ENCODE data around the gene DNAJC24. TPM values are rescaled to one million over a fixed set of nuclear protein-coding genes. Genes with fewer than 3 reads are reported as not detected.
"Not testable (repeated sequence)": the region's sequence is repeated elsewhere in the genome, so short reads cannot be mapped to it uniquely, and the experiment has no call there.

The DNAJC24 gene, protein sequence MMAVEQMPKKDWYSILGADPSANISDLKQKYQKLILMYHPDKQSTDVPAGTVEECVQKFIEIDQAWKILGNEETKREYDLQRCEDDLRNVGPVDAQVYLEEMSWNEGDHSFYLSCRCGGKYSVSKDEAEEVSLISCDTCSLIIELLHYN
- total RNA-seq: 8.7 and 13.8 TPM in 2 replicates

DNA sequence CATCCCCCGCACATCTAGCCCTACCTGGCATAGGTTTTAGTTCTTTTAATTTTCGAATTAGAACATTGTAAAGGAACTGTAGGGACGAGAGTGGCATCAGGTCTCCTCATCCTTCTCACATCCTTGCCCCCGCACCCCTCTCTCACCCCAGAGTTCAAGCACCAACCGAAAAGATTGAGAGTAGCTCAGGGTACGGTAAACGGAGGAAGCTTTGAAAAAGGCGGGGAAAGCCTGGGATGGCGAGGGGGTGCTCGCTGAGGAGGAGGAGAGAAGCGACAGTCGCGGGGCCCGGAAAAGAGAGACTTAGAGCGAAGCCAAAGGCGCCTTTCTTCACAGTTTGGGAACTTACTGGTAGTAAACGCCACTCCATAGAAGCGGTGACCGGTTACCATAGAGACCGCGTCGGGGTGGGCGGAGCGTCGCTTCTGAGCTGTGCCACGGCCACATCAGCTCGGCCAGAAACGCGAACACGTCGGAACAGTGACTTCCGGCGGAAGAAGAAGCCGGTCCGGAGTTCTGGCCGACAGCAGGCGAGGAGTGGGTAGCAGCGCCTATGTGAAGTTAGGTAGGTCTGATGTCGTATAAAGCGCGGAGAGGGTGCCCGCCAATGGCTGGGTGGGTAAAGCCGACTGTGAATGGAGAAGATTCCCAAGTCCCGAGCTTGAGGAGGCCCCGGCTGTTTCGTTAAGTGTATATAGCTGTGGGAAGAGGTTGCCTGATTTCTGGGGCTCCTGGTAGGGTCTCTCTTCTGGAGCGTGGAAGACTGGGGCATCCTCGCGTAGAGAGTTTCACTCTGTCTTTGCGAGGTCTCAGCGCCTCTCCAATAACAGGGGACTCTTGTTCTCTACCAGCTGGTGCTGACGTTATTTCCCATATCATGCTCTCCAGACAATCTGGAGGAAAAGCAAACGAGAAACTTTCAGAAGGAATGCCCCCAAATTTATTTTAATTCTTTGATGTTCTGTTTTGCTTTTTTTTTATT is at the start of gene DNAJC24, which contains the start of gene DCDC1:
TSS of gene DNAJC24 (plus strand) at position 513 of the 982 bp plus-strand sequence. CDS start 889 bp downstream, outside the sequence.
TSS of gene DCDC1 (minus strand) at position 392 of the 982 bp plus-strand sequence. CDS start 41,459 bp downstream, outside the sequence.
- peak; percentile 64 for DNase-seq (ENCODE audit: extremely low read depth, low read depth, low spot score)

GRCh38 chr11:31321494-31321893 is 48.2 kb upstream of the DNAJC24 start:
- not testable (repeated sequence) for DNase-seq (ENCODE audit: extremely low read depth, low read depth, low spot score)

- no peak for DNase-seq (ENCODE audit: extremely low read depth, low read depth, low spot score)
Observed at GRCh38 chr11:31323145-31323544, 46.5 kb upstream of the DNAJC24 start.

GRCh38 chr11:31325160-31325559 is 44.5 kb upstream of the DNAJC24 start:
- no peak for DNase-seq (ENCODE audit: extremely low read depth, low read depth, low spot score)

GRCh38 chr11:31326470-31327148 is 43.1 kb upstream of the DNAJC24 start:
- no peak for DNase-seq (ENCODE audit: extremely low read depth, low read depth, low spot score)

GRCh38 chr11:31327417-31327816 is 42.2 kb upstream of the DNAJC24 start:
- DNase-seq (ENCODE audit: extremely low read depth, low read depth, low spot score): no peak

GRCh38 chr11:31328697-31329096 is 41.0 kb upstream of the DNAJC24 start:
- no peak for DNase-seq (ENCODE audit: extremely low read depth, low read depth, low spot score)

DNA sequence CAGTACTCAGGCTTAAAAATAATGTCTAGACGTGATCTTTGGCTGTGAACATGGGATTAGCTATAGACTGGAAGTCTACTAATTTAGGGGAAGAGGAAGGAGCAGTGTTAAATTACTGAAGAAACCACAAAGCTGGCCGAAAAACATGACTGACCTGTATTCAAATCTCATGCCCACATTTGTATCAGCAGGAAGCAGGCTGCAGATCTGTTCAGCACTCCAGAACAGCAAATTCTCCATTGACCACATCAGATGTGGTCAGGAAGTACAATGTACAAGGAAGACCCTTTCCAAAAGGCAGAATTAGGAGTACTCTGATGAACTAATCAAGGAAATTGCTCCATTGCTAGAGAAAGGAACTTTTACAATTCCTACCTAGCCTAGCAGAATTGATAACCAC is 31.9 kb upstream of the DNAJC24 start:
- no peak for DNase-seq (ENCODE audit: extremely low read depth, low read depth, low spot score)

GRCh38 chr11:31340903-31341572 is 28.6 kb upstream of the DNAJC24 start:
- no peak for DNase-seq (ENCODE audit: extremely low read depth, low read depth, low spot score)

GRCh38 chr11:31351168-31351567 is 18.5 kb upstream of the DNAJC24 start:
- DNase-seq (ENCODE audit: extremely low read depth, low read depth, low spot score): no peak

DNA sequence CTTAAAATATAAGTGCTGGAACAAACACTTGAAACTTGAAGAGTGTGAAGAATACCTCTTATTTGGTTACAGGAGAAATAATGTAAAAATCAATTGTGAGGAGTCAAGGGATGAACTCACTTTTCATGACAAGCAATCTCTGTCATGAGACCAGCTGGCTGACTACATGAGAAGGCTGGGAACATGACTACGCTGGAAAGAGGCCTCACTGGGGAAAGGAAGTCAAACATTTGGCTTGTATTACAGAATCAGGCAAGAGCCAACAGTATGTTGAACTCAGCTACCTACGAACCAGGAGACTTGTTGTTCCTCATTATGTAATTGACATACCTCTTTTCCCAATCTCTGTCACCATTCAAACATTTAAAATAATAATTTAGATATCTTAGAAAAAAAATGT is 14.5 kb upstream of the DNAJC24 start:
- no peak for DNase-seq (ENCODE audit: extremely low read depth, low read depth, low spot score)

DNA sequence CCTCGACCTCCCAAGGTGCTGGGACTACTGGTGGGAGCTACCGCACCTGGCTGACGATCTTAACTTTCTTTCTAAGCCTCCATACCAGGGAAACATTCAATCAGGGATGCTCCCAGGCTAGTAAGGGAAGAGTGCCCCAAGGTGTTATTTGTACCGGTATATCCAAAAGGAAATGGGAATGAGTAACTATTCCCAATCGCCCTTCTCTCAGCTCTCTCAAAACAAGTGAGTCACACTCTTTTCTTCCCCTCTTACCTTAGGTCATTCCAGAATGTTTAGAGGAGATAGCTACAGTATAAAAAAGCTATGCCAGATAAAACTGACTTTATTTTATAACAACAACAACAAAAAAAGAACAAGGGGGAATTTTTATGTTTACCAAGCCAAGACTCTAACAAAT is 13.8 kb upstream of the DNAJC24 start:
- DNase-seq (ENCODE audit: extremely low read depth, low read depth, low spot score): no peak

DNA sequence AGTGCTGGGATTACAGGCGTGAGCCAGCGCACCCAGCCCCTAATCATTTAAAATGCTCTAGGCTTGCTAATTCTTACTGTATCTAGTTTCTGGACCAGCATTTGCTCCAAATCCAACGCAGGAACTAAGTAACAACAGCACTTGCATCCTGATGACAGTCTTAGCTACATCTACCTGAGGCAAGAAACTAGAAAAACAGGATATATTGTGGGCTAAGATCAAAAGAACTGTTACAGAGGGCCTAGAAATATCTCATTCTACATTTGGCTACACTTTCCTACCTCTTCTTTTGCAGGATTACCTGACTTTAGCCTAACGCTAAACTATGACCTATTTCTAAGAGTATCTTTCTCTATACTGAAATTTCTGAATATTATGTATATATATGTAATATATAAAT is 7.9 kb upstream of the DNAJC24 start:
- no peak for DNase-seq (ENCODE audit: extremely low read depth, low read depth, low spot score)

DNA sequence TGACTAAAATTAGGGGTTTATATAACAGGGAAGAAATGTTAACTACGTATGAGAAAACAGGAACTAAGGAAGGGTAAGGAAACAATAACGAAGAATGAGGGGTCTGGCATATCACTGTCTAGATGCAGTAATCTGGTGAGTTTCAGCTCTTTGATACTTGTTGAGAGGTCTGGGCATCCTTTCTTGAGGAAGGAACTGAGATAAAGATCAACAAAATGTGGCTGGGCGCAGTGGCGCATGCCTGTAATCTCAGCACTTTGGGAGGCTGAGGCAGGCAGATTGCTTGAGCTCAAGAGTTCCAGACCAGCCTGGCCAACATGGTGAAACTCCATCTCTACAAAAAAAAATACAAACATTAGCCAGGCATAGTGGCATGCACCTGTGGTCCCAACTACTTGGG is 2.9 kb upstream of the DNAJC24 start:
- no peak for DNase-seq (ENCODE audit: extremely low read depth, low read depth, low spot score)

- DNase-seq (ENCODE audit: extremely low read depth, low read depth, low spot score): no peak
Observed at GRCh38 chr11:31375879-31376278, 6.2 kb downstream of the DNAJC24 start.

- DNase-seq (ENCODE audit: extremely low read depth, low read depth, low spot score): no peak
Observed at GRCh38 chr11:31383116-31383515, 13.5 kb downstream of the DNAJC24 start.

DNA sequence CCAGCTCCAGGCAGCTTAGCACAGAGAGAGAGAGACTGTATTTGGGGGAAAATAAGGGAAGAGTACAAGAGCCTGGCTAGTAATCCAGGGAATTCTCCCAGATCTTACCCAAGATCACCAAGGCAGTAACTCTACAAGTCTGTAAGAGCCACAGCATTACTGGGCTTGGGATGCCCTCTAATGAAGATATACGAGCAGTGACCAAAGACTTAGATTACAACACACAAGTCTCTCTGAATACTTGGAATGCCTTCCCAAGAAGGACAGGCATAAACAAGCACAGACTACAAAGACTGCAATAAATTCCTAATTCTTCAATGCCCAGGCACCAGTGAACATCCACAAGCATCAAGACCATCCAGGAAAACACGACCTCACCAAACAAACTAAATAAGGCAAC is 17.7 kb downstream of the DNAJC24 start:
- no peak for DNase-seq (ENCODE audit: extremely low read depth, low read depth, low spot score)

- DNase-seq (ENCODE audit: extremely low read depth, low read depth, low spot score): no peak
Observed at GRCh38 chr11:31397239-31397834, 27.7 kb downstream of the DNAJC24 start.

DNA sequence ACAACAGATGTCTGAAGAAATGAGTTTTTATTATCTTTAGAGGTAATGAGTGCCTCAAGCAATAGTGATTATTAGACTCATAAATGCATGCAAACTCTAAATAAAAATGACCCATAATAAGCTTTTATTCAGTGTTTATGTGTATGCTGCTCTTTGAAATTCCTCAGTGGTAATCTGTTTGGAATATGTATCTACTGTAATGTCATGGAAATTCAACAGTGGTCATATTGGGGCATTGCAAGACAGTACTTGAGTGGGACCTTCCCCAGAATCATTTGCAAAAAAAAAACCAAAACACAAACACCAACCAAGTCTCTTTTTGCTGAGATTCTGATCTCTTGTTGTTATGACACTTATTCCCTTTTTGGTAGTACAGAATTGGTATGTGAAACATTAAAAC is 35.0 kb downstream of the DNAJC24 start:
- no peak for DNase-seq (ENCODE audit: extremely low read depth, low read depth, low spot score)

DNA sequence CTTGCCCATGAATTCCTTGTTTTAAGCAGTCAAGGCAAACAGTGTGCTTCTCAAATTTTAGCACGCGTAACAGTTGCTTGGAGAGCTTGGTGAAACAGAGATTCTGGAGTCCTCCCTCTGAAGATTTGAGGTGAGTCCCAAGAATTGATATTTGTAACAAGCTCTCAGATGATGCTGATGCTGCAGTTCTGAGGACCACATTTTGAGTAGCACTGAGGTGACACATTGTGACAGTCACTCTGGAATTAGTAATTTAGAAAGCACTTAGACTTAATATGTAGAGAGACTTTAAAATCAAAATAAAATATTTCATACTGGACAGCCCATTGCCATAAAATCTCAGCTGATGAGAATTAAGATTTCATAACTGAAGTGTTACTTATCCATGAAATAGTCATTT is 38.5 kb downstream of the DNAJC24 start:
- no peak for DNase-seq (ENCODE audit: extremely low read depth, low read depth, low spot score)
